Measurements from ENCODE around the gene SPACDR. TPM values are rescaled to one million over a fixed set of nuclear protein-coding genes. Genes with fewer than 3 reads are reported as not detected.

Gene SPACDR
- total RNA-seq, 1 experiment from 2014 or later = not detected

DNA sequence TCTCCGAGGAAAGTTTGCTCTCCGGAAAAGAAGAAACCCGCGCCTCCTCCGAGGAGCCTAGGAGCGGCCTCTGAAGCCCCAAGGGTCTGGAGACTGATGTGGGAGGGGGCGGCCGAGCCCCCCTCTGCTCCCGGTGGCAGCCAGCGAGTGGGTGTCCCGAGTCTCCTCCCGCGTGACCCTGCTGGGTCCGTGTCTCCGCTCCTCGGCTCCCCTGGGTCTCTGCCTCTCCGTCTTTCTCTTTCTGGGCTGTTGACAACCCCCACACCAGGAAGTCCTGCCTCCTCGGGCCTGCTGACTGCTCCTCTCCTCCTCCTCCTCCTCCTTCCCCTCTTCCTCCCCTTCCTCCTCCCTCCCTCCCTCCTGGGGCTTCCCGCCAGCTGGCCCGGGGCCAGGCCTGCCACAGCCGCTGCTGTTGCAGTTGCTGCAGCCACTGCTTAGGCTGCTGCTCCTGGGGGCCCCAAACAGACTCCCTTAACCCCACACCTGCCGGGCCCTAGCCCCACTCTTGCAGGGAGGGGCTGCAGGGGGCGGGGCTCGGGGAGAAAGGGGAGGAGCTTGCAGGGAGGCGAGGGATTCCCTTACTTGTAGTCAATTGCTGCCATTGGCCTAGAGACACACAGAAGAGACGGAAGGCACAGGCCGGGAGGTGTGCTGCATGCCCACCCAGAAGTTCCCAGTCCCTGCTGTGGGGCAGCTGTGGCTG, 15.0 kb upstream of the SPACDR start, which contains the start of gene TSC22D4:
Gene TSC22D4, minus strand, starts transcription at position 257 of the 703 bp plus-strand sequence. CDS start 1,176 bp downstream, outside the sequence.
- Histone ChIP-seq H3K4ac (ENCODE audit: low read depth, low read length) (no peak within 1 kb of the TSS), H3K79me2 (ENCODE audit: insufficient read depth, low read length) (no peaks in the 10 kb centered on the region), H3K9me3 (ENCODE audit: control insufficient read depth, low read depth, low read length) (no peaks in the 10 kb centered on the region), H2BK12ac (ENCODE audit: insufficient read length, low read depth, low read length) (no peak within 1 kb of the TSS), H3K56ac (ENCODE audit: insufficient read length, low read depth, low read length) (no peak within 1 kb of the TSS), H3K14ac (ENCODE audit: insufficient read depth, low read length) (no peak within 1 kb of the TSS), H2AFZ (ENCODE audit: low read length) (no peak within 1 kb of the TSS), H4K91ac (ENCODE audit: insufficient read length, low read depth, low read length) (no peak within 1 kb of the TSS), H3K23me2 (ENCODE audit: insufficient read length, low read depth, low read length, poor library complexity, severe bottlenecking) (peaks cover 12% of the 10 kb centered on the region), H4K20me1 (ENCODE audit: control insufficient read depth, insufficient read depth, insufficient read length) (no peaks in the 10 kb centered on the region), H3K23ac (ENCODE audit: insufficient read length, low read depth, low read length) (no peak within 1 kb of the TSS), H3K9ac (ENCODE audit: extremely low read depth, insufficient read length, low read length) (no peak within 1 kb of the TSS), H2BK5ac (ENCODE audit: insufficient read length, low read length) (no peak within 1 kb of the TSS), H3K27ac (ENCODE audit: insufficient read length, low read depth, low read length) (no peak within 1 kb of the TSS), H3K18ac (ENCODE audit: insufficient read length, low read depth, low read length) (no peak within 1 kb of the TSS), H3K4me1 (ENCODE audit: insufficient read depth, low read length) (no peaks in the 10 kb centered on the region; the same call in 1 of the 2 replicates), H2BK15ac (ENCODE audit: low read depth, low read length) (no peak within 1 kb of the TSS), H2BK20ac (ENCODE audit: low read depth, low read length, poor library complexity, severe bottlenecking) (no peak within 1 kb of the TSS), H2AK5ac (ENCODE audit: insufficient read length, low read length) (no peak within 1 kb of the TSS), H3K4me2 (ENCODE audit: insufficient read depth, insufficient read length, low read length) (peak within 1 kb of the TSS; percentile 45), H3K27me3 (ENCODE audit: insufficient read depth, low read length) (no peaks in the 10 kb centered on the region), H2BK120ac (ENCODE audit: low read depth, low read length, poor library complexity, severe bottlenecking) (no peak within 1 kb of the TSS), H3K79me1 (ENCODE audit: insufficient read depth, low read depth, low read length, poor library complexity, severe bottlenecking) (no peaks in the 10 kb centered on the region), H4K5ac (ENCODE audit: insufficient read length, low read depth, low read length) (no peak within 1 kb of the TSS), H4K8ac (replicated peaks; ENCODE audit: insufficient read length, low read depth, low read length) (no peak within 1 kb of the TSS), H3T11ph (ENCODE audit: low read length) (no peak within 1 kb of the TSS)
- H3K36me3 Mint-ChIP-seq (ENCODE audit: insufficient read depth in 1 of 3, low read depth in 3 of 3) = peaks cover 0 to 3% (median 0%) of the 10 kb centered on the region in 3 experiments; a peak in 1 of 7 replicates
- H3K27ac Mint-ChIP-seq = peak within 1 kb of the TSS; percentile 16 to 90 (median 79); a peak in 4 of 7 replicates
- no CpG with 5 or more reads among the region's 27 CpGs for WGBS (ENCODE audit: extremely low coverage, insufficient read length, low lambda C conversion rate)
- peak within 1 kb of the TSS; percentile 81 to 93 for H3K4me3 Mint-ChIP-seq
- TF ChIP-seq, protein P1, sequence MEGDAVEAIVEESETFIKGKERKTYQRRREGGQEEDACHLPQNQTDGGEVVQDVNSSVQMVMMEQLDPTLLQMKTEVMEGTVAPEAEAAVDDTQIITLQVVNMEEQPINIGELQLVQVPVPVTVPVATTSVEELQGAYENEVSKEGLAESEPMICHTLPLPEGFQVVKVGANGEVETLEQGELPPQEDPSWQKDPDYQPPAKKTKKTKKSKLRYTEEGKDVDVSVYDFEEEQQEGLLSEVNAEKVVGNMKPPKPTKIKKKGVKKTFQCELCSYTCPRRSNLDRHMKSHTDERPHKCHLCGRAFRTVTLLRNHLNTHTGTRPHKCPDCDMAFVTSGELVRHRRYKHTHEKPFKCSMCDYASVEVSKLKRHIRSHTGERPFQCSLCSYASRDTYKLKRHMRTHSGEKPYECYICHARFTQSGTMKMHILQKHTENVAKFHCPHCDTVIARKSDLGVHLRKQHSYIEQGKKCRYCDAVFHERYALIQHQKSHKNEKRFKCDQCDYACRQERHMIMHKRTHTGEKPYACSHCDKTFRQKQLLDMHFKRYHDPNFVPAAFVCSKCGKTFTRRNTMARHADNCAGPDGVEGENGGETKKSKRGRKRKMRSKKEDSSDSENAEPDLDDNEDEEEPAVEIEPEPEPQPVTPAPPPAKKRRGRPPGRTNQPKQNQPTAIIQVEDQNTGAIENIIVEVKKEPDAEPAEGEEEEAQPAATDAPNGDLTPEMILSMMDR (conservative IDR thresholded peaks at IDR 0.05) = no peak
- H3K4me1 Mint-ChIP-seq = peaks cover 18 to 34% of the 10 kb centered on the region in 2 experiments
- no peaks in the 10 kb centered on the region for H3K27me3 Mint-ChIP-seq (ENCODE audit: low read depth)
- peak; percentile 96 for DNase-seq
- H3K9me3 Mint-ChIP-seq = peaks cover 0 to 2% of the 10 kb centered on the region in 2 experiments; a peak in 2 of 5 replicates

Measured in H9 (cell line).